HEK293T (cell line): ENCODE data around the gene TRANK1.
"Not testable (repeated sequence)": the region's sequence is repeated elsewhere in the genome, so short reads cannot be mapped to it uniquely, and the experiment has no call there.

Experiments used
- BHLHE40 ChIP-seq: fragments of 450-650 bp; IDR thresholded peaks from 2 replicates; pipeline ENCODE4 v1.6.1; 2016; ENCODE audit warnings: mild to moderate bottlenecking, moderate library complexity, borderline replicate concordance
- ELF4 ChIP-seq: fragments of 450-650 bp; IDR thresholded peaks from 2 replicates; pipeline ENCODE4 v1.6.1; 2017; ENCODE audit warnings: antibody characterized with exemption
- FOXK2 ChIP-seq: fragments of 450-650 bp; IDR thresholded peaks from 2 replicates; pipeline ENCODE4 v1.6.1; 2016; ENCODE audit warnings: mild to moderate bottlenecking
- HDGF ChIP-seq: fragments of 450-650 bp; IDR thresholded peaks from 2 replicates; pipeline ENCODE4 v1.6.1; 2017; ENCODE audit warnings: antibody characterized with exemption, borderline replicate concordance
- L3MBTL2 ChIP-seq: fragments of 450-650 bp; conservative IDR thresholded peaks from 2 replicates; pipeline ENCODE4 v1.6.1; 2016; ENCODE audit warnings: mild to moderate bottlenecking
- NFRKB ChIP-seq: fragments of 450-650 bp; IDR thresholded peaks from 2 replicates; pipeline ENCODE4 v1.6.1; 2016; ENCODE audit warnings: mild to moderate bottlenecking, moderate library complexity
- SP1 ChIP-seq: fragments of 450-650 bp; IDR thresholded peaks from 2 replicates; pipeline ENCODE4 v1.6.1; 2017

- TF ChIP-seq NFRKB, ELF4, SP1, L3MBTL2, BHLHE40, FOXK2, HDGF: not testable (repeated sequence)
These were observed 40.8 kb downstream of the TRANK1 start for GRCh38 chr3:36904065-36904464.
